Gastroesophageal sphincter (tissue), 4 donors: ENCODE data around the gene THEMIS. TPM values are rescaled to one million over a fixed set of nuclear protein-coding genes. Genes with fewer than 3 reads are reported as not detected.

Source experiments
- ATAC-seq: fragments of 150-250 bp; one replicate; pipeline ENCODE4 v1.9.1; 2016; ENCODE audit warnings: mild to moderate bottlenecking, moderate library complexity
- H3K27ac ChIP-seq, 4 donors: fragments of 200-600 bp; sonication (generic) in 3 of 4; 1 replicate in 3 of 4; 2 replicates in 1 of 4; pipeline ENCODE4 v1.5.1; 2016 to 2019
- H3K27me3 ChIP-seq: fragments of 200-600 bp; sonication (generic); one replicate; pipeline ENCODE4 v1.5.1; 2019
- H3K36me3 ChIP-seq, 2 donors: fragments of 200-600 bp; sonication (generic); one replicate each; pipeline ENCODE4 v1.5.1; 2019; ENCODE audit warnings: control low read depth in 1 of 2
- H3K4me1 ChIP-seq, 3 donors: fragments of 200-600 bp; sonication (generic); 1 replicate in 2 of 3; 2 replicates in 1 of 3; pipeline ENCODE4 v1.5.1; 2016 to 2019; ENCODE audit warnings: control low read depth in 2 of 3
- H3K4me3 ChIP-seq, 2 donors: fragments of 200-600 bp; sonication (generic); one replicate each; pipeline ENCODE4 v1.5.1; 2019; ENCODE audit warnings: mild to moderate bottlenecking in 1 of 2, moderate library complexity in 1 of 2
- H3K9me3 ChIP-seq, 3 donors: fragments of 200-600 bp; sonication (generic); one replicate each; pipeline ENCODE4 v1.5.1; 2017 to 2019; ENCODE audit warnings: control low read depth in 2 of 3
- EP300 ChIP-seq: sonication (generic); formaldehyde crosslinking; IDR thresholded peaks from one replicate; pipeline ENCODE4 v1.6.1; 2017; ENCODE audit warnings: antibody characterized with exemption, mild to moderate bottlenecking
- POLR2A ChIP-seq, 2 donors: fragments of 450-650 bp; IDR thresholded peaks; one replicate each; pipeline ENCODE4 v1.6.1; 2017; ENCODE audit warnings: antibody characterized with exemption in 2 of 2, mild to moderate bottlenecking in 2 of 2, moderate library complexity in 1 of 2
- POLR2AphosphoS5 ChIP-seq: sonication (generic); formaldehyde crosslinking; IDR thresholded peaks from one replicate; pipeline ENCODE4 v1.6.1; 2017; ENCODE audit warnings: antibody characterized with exemption
- WGBS, 2 donors: methylation state at CpG; one replicate each; pipeline ENCODE4 v1.1.5; 2018; ENCODE audit warnings: low coverage in 1 of 2; 5-methylcytosine and 5-hydroxymethylcytosine counted together
- total RNA-seq, 4 donors: library from RNA; depleted of rRNA; stranded (reverse); fragments of >200 nt; gene quantifications; one replicate each; pipeline ENCODE4 v1.1.0, GENCODE V29; 2016
- TF ChIP-seq, protein P1 (sequence below), 4 experiments: fragments of 200-600 bp in 2 of 4; fragments of 450-650 bp in 2 of 4; sonication (generic) in 1 of 4; IDR thresholded peaks; one replicate each; pipeline ENCODE4 v1.5.1; 2017 to 2019; ENCODE audit warnings: antibody characterized with exemption in 4 of 4, mild to moderate bottlenecking in 2 of 4, moderate library complexity in 2 of 4

THEMIS gene
- total RNA-seq, 4 donors from 2014 or later = 0.27 to 1.6 (median 0.69) TPM

DNA sequence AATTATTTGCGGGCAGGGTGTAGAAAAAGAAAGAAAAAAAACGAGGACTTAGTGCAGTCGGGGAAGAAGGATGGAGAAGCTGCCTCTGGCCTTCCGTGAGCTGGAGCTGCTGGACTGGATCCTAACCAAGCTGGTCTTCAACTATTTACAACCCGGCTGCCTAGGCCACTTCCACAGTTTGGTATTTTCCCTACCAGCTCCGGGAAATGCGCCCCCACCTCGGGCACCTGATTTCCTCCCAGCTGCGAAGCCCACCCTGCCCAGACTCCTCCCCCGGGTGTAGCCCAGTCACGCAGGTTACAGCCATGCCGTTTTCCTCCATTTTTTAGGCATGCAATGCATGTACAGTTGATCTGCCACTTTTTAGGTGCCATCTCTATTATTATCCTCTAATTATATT is 21.2 kb downstream of the THEMIS start:
- H3K27ac ChIP-seq = no peak overlapping the region

DNA sequence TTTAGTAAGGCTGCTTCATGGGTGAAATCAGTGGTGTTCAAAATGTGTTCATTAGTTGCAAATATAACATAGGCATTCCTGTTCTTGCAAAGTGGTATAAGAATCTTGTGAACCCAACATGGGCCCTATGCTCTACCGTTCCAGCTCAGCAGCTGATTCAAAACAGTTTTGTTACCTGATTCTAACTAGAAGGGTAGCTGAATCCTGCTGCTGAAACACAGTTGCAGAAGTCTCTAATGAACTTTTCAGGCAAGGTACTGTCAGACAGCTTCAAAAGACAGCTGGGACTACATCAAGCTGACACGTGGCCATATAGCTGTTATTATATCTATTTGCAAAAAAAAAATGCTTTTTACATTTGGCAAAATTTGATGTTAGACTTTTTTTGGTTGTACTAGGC is 22.7 kb downstream of the THEMIS start:
- Histone ChIP-seq H3K4me1 (no peaks in the 10 kb centered on the region), H3K4me3 (no peak overlapping the region)

More for the DNA sequence above, 21.2 kb downstream of the THEMIS start:
- Histone ChIP-seq H3K36me3 (no peaks in the 10 kb centered on the region), H3K27me3 (no peaks in the 10 kb centered on the region), H3K4me3 (no peak overlapping the region), H3K4me1 (no peaks in the 10 kb centered on the region), H3K9me3 (no peaks in the 10 kb centered on the region)
- TF ChIP-seq, protein P1, sequence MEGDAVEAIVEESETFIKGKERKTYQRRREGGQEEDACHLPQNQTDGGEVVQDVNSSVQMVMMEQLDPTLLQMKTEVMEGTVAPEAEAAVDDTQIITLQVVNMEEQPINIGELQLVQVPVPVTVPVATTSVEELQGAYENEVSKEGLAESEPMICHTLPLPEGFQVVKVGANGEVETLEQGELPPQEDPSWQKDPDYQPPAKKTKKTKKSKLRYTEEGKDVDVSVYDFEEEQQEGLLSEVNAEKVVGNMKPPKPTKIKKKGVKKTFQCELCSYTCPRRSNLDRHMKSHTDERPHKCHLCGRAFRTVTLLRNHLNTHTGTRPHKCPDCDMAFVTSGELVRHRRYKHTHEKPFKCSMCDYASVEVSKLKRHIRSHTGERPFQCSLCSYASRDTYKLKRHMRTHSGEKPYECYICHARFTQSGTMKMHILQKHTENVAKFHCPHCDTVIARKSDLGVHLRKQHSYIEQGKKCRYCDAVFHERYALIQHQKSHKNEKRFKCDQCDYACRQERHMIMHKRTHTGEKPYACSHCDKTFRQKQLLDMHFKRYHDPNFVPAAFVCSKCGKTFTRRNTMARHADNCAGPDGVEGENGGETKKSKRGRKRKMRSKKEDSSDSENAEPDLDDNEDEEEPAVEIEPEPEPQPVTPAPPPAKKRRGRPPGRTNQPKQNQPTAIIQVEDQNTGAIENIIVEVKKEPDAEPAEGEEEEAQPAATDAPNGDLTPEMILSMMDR (IDR thresholded peaks at IDR 0.05) = no peak
- TF ChIP-seq POLR2A (IDR thresholded peaks at IDR 0.05) (no peak), EP300 (no peak)
- no peak for ATAC-seq
- 27 to 36% methylated on average over 3 to 12 of the region's 12 CpGs for WGBS, 2 donors

DNA sequence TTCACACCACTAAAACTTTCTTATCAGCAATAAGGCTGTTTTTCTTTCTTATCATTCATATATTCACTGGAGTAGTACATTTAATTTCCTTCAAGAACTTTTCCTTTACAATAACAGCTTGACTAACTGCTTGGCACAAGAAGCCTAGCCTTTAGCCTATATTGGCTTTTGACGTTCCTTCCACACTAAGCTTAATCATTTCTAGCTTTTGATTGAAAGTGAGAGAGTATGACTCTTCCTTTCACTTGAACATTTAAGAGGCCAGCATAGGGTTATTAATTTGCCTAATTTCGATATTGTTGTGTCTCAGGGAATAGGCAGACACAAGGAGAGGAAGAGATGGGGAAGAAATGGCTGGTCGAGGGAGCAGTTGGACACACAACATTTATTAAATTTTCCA is 23.6 kb downstream of the THEMIS start:
- TF ChIP-seq, protein P1 (IDR thresholded peaks at IDR 0.05) = no peak
- TF ChIP-seq EP300 (no peak), POLR2AphosphoS5 (no peak), POLR2A (IDR thresholded peaks at IDR 0.05) (no peak)
- H3K27me3 ChIP-seq = no peaks in the 10 kb centered on the region
- H3K4me3 ChIP-seq = no peak overlapping the region
- no peak for ATAC-seq
- no peak overlapping the region for H3K27ac ChIP-seq
- WGBS, 2 donors = 91 to 100% methylated on average over 1 to 3 of the region's 3 CpGs
- no peaks in the 10 kb centered on the region for H3K36me3 ChIP-seq
- H3K9me3 ChIP-seq = peaks cover 0 to 18% (median 0%) of the 10 kb centered on the region in 3 donors
- no peaks in the 10 kb centered on the region for H3K4me1 ChIP-seq

More for the DNA sequence above, 22.7 kb downstream of the THEMIS start:
- TF ChIP-seq POLR2A (IDR thresholded peaks at IDR 0.05) (no peak), POLR2AphosphoS5 (no peak), EP300 (no peak)
- TF ChIP-seq, protein P1 (IDR thresholded peaks at IDR 0.05) = no peak
- Histone ChIP-seq H3K27ac (no peak overlapping the region), H3K36me3 (no peaks in the 10 kb centered on the region), H3K27me3 (no peaks in the 10 kb centered on the region), H3K9me3 (peaks cover 0 to 11% (median 0%) of the 10 kb centered on the region in 3 donors)
- WGBS, 2 donors = 40 to 88% methylated on average over 1 of the region's 2 CpGs
- no peak for ATAC-seq

DNA sequence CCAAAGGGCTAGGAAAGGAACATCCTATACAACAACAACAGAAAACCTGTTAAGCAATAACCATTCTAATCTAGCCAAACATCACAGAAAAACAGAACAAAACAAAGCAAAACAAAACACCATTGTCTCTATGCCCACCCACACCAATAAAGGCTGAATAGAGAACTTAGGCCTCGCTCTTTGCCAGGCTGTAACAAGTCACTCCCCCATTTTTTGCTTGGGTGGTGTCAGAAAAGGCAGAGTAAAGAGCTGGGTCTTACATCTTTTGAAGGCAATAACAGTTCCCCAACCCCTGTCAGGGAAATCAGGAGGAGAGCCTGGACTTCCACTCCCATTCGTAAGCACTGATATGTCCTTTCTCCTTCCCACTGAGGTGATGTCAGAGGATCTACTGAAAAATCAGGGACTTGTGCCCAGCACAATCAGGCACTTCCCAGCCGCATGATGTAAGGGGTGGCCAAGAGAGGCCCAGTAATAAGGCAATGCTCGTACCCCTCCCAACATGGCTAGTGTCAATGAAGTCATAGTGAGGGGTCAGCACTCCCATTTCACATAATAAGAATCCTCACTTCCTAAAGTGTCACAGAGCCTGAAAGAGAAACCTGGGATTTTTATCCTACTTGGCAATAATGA is 31.0 kb downstream of the THEMIS start:
- TF ChIP-seq, protein P1 (IDR thresholded peaks at IDR 0.05) = no peak
- no peak for TF ChIP-seq POLR2A (IDR thresholded peaks at IDR 0.05)
- TF ChIP-seq POLR2AphosphoS5 = no peak
- no peak for TF ChIP-seq EP300
- Histone ChIP-seq H3K4me3 (no peak overlapping the region), H3K4me1 (no peaks in the 10 kb centered on the region), H3K27me3 (no peaks in the 10 kb centered on the region), H3K27ac (no peak overlapping the region), H3K36me3 (no peaks in the 10 kb centered on the region), H3K9me3 (peaks cover 0 to 19% (median 0%) of the 10 kb centered on the region in 3 donors)
- no peak for ATAC-seq
- 90 to 92% methylated on average over 2 of the region's 4 CpGs for WGBS, 2 donors

DNA sequence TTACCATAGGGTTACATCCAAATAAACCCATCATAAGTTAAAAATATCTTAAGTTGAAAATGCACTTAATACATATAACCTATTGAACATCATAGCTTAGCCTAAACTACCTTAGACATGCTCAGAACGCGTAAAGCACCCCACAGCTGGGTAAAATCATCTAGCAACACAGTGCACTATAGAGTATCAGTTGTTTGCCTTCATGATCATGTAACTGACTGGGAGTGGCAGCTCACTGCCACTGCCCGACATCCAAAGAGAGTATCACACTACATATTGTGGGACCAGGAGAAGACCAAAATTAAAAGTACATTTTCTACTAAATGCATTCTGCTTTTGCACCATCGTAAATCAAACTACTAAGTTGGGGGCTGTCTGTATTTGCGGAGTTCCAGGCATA is 31.7 kb downstream of the THEMIS start:
- 75 to 94% methylated on average over 4 to 5 of the region's 5 CpGs for WGBS, 2 donors
- no peak for ATAC-seq
- no peak overlapping the region for H3K4me3 ChIP-seq
- no peak overlapping the region for H3K27ac ChIP-seq
- no peaks in the 10 kb centered on the region for H3K36me3 ChIP-seq
- no peaks in the 10 kb centered on the region for H3K4me1 ChIP-seq
- H3K9me3 ChIP-seq = peaks cover 0 to 19% (median 0%) of the 10 kb centered on the region in 3 donors
- H3K27me3 ChIP-seq = no peaks in the 10 kb centered on the region
- TF ChIP-seq, protein P1 (IDR thresholded peaks at IDR 0.05) = no peak
- TF ChIP-seq EP300 = no peak
